ENCODE results near the gene PITPNC1.

PITPNC1 gene

GRCh38 chr17:67570797-67571196 lies 193.7 kb downstream of the PITPNC1 start:
- Histone ChIP-seq H3K36me3 (ENCODE audit: control insufficient read depth, insufficient read depth, low read length) (no peaks in the 10 kb centered on the region), H3K4me3 (ENCODE audit: low read depth, low read length) (no peak overlapping the region), H3K4me2 (ENCODE audit: low read length) (no peak overlapping the region), H2AFZ (no peak overlapping the region), H3K27ac (no peak overlapping the region), H3K4me1 (no peaks in the 10 kb centered on the region), H3K79me2 (no peaks in the 10 kb centered on the region), H3K27me3 (ENCODE audit: control insufficient read depth, insufficient read depth, low read length) (no peaks in the 10 kb centered on the region), H3K9ac (no peak overlapping the region), H3K9me3 (ENCODE audit: control insufficient read depth, low read length) (no peaks in the 10 kb centered on the region)
- no peak for TF ChIP-seq CTCF (IDR thresholded peaks at IDR 0.05)

DNA sequence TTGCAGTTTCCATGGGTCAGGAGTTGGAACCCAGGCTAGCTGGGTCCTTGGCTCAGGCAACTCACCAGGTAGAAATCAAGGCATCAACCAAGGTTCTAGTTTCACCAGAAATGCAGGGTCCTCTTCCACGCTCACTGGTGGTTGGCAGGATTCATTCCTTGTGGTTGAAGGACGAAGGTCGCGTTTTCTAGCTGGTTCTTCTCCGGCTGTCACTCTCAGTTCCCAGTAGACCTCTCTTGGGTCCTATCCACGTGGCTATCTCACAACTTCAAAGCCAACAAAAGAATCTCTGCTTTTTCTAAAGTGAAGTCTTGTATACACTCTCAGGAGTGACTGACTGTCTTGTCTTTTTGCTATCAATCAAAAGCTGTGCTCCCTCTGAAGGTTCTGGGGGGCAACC lies 194.4 kb downstream of the PITPNC1 start:
- no peak overlapping the region for H3K4me3 ChIP-seq (ENCODE audit: low read depth, low read length)
- no peak overlapping the region for H3K4me2 ChIP-seq (ENCODE audit: low read length)
- TF ChIP-seq CTCF (IDR thresholded peaks at IDR 0.05) = no peak
- H3K27me3 ChIP-seq (ENCODE audit: control insufficient read depth, insufficient read depth, low read length) = no peaks in the 10 kb centered on the region
- no peaks in the 10 kb centered on the region for H3K79me2 ChIP-seq
- no peak overlapping the region for H3K9ac ChIP-seq
- H3K4me1 ChIP-seq = no peaks in the 10 kb centered on the region
- no peak overlapping the region for H2AFZ ChIP-seq
- no peaks in the 10 kb centered on the region for H3K36me3 ChIP-seq (ENCODE audit: control insufficient read depth, insufficient read depth, low read length)
- no peak overlapping the region for H3K27ac ChIP-seq
- no peaks in the 10 kb centered on the region for H3K9me3 ChIP-seq (ENCODE audit: control insufficient read depth, low read length)

- Histone ChIP-seq H3K4me2 (ENCODE audit: low read length) (no peak overlapping the region), H3K27me3 (ENCODE audit: control insufficient read depth, insufficient read depth, low read length) (no peaks in the 10 kb centered on the region), H3K4me1 (no peaks in the 10 kb centered on the region), H3K9ac (no peak overlapping the region), H3K79me2 (no peaks in the 10 kb centered on the region), H2AFZ (no peak overlapping the region), H3K36me3 (ENCODE audit: control insufficient read depth, insufficient read depth, low read length) (no peaks in the 10 kb centered on the region), H3K27ac (no peak overlapping the region), H3K9me3 (ENCODE audit: control insufficient read depth, low read length) (no peaks in the 10 kb centered on the region), H3K4me3 (ENCODE audit: low read depth, low read length) (no peak overlapping the region)
- no peak for TF ChIP-seq CTCF (IDR thresholded peaks at IDR 0.05)
Measured at GRCh38 chr17:67573987-67574657, 197.0 kb downstream of the PITPNC1 start.

- Histone ChIP-seq H3K27me3 (ENCODE audit: control insufficient read depth, insufficient read depth, low read length) (no peaks in the 10 kb centered on the region), H3K27ac (no peak overlapping the region), H3K4me2 (ENCODE audit: low read length) (no peak overlapping the region), H3K9ac (no peak overlapping the region), H3K79me2 (no peaks in the 10 kb centered on the region), H2AFZ (no peak overlapping the region), H3K36me3 (ENCODE audit: control insufficient read depth, insufficient read depth, low read length) (no peaks in the 10 kb centered on the region), H3K4me3 (ENCODE audit: low read depth, low read length) (no peak overlapping the region), H3K9me3 (ENCODE audit: control insufficient read depth, low read length) (no peaks in the 10 kb centered on the region), H3K4me1 (no peaks in the 10 kb centered on the region)
- TF ChIP-seq CTCF (IDR thresholded peaks at IDR 0.05) = no peak
Measured at GRCh38 chr17:67574658-67575293, 197.7 kb downstream of the PITPNC1 start.

DNA sequence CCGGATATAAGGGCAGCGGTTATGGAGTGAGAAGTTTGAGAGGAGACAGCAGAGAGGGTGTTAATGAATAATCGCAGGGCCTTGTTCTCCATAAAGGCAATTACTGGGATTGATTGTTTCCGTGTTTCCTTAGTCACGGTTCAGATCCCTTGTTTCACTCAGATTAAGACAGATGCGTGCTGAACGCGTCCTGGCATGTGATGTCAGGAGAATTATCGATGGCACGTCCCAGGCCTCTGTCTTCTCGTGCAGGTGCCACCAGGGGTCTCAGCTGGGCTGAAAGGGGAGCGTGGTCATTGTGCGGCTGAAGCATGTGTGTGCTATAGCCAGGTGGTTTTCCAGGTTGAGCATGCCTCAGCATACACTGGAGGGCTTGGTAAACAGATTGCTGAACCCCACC lies 198.2 kb downstream of the PITPNC1 start:
- no peaks in the 10 kb centered on the region for H3K36me3 ChIP-seq (ENCODE audit: control insufficient read depth, insufficient read depth, low read length)
- H3K27ac ChIP-seq = no peak overlapping the region

More for the DNA sequence above, 198.2 kb downstream of the PITPNC1 start:
- H3K4me1 ChIP-seq = no peaks in the 10 kb centered on the region
- no peak overlapping the region for H3K4me3 ChIP-seq (ENCODE audit: low read depth, low read length)
- no peak overlapping the region for H3K4me2 ChIP-seq (ENCODE audit: low read length)
- no peaks in the 10 kb centered on the region for H3K27me3 ChIP-seq (ENCODE audit: control insufficient read depth, insufficient read depth, low read length)
- H3K9ac ChIP-seq = no peak overlapping the region
- no peak overlapping the region for H2AFZ ChIP-seq
- H3K79me2 ChIP-seq = no peaks in the 10 kb centered on the region
- TF ChIP-seq CTCF (IDR thresholded peaks at IDR 0.05) = peak; percentile 19
- no peaks in the 10 kb centered on the region for H3K9me3 ChIP-seq (ENCODE audit: control insufficient read depth, low read length)
